ENCODE measurements around the gene FSTL4.

GRCh38 chr5:133406208-133406976 is 205.9 kb downstream of the FSTL4 start:
- no peak for TF ChIP-seq CTCF (conservative IDR thresholded peaks at IDR 0.05; ENCODE audit: low read length)
- no peak for TF ChIP-seq EZH2phosphoT487 (IDR thresholded peaks at IDR 0.05; ENCODE audit: borderline replicate concordance, low read depth, low read length)
